ENCODE data around the gene ARHGEF28. TPM values are rescaled to one million over a fixed set of nuclear protein-coding genes. Genes with fewer than 3 reads are reported as not detected.

The ARHGEF28 gene
- total and polyA plus RNA-seq, 2 of the 13 experiments (the other 11 are each of a cell fraction or from before 2014, with no cell fraction given) = 17.4 to 34.1 TPM

GRCh38 chr5:73856997-73857396 is 231.0 kb downstream of the ARHGEF28 start:
- H4K20me1 ChIP-seq (ENCODE audit: insufficient read depth, low read length) = no peaks in the 10 kb centered on the region
- 95% methylated on average over 5 of the region's 5 CpGs for WGBS (ENCODE audit: low lambda C conversion rate)
- CTCF ChIA-PET (ENCODE audit: low intra/inter-chr PET ratio, low total read pairs) = no interaction called here
- peaks cover 24 to 52% of the 10 kb centered on the region in 2 experiments for H3K36me3 ChIP-seq (replicated peaks in 1 of 2; ENCODE audit: control insufficient read depth in 1 of 2, insufficient read depth in 2 of 2, low read length in 2 of 2)
- FAIRE-seq = no peak
- TF ChIP-seq JUND (CRISPR knock-in tag; IDR thresholded peaks at IDR 0.05) = no peak
- TF ChIP-seq POLR2G (IDR thresholded peaks at IDR 0.05; ENCODE audit: low read depth, low read length) = no peak
- no peak for TF ChIP-seq NCOA5 (CRISPR knock-in tag; IDR thresholded peaks at IDR 0.05)
- no peak for TF ChIP-seq ZNF350 (CRISPR knock-in tag; IDR thresholded peaks at IDR 0.05; ENCODE audit: borderline replicate concordance, low read depth)
- DNase-seq (ENCODE audit: low spot score) = no peak
- intact Hi-C loops (cut with micrococcal nuclease; ENCODE audit: unreplicated experiment) = loop anchor here (5.0 kb wide), 1 partner anchor 35 kb away; no protein-coding TSS in a partner anchor
- H3K4me2 ChIP-seq (ENCODE audit: low read depth, low read length) = no peak overlapping the region
- in situ Hi-C loops (cut with HindIII; ENCODE audit: extremely low pct_ligation_motif_present, low pct_unique_long_range_greater_than_20kb) = no loop called here
- POLR2A ChIA-PET = no interaction called here
- H3K4me1 ChIP-seq (ENCODE audit: insufficient read depth, low read length) = peaks cover 55% of the 10 kb centered on the region
- no peak overlapping the region for H2AFZ ChIP-seq (ENCODE audit: low read length)
- H3K9me3 ChIP-seq (ENCODE audit: low read length) = no peaks in the 10 kb centered on the region
- no peak overlapping the region for H3K4me3 ChIP-seq (replicated peaks in 1 of 3; ENCODE audit: insufficient read depth in 1 of 3, low read depth in 2 of 3, low read length in 3 of 3)
- no peak for ATAC-seq
- no peaks in the 10 kb centered on the region for H3K27me3 ChIP-seq (ENCODE audit: control insufficient read depth in 1 of 2, insufficient read depth in 2 of 2, low read length in 2 of 2)
- BruUV-seq (replicated peaks) = no TSS peak
- peak overlapping the region; percentile 67 for H3K27ac ChIP-seq (ENCODE audit: extremely low read length, insufficient read depth, low read length)
- H3K9ac ChIP-seq (ENCODE audit: insufficient read depth, low read depth, low read length) = no peak overlapping the region; the same call in 1 of the 2 replicates
- no peaks in the 10 kb centered on the region for H3K79me2 ChIP-seq (ENCODE audit: insufficient read depth, low read length)

- Histone ChIP-seq H3K27ac (ENCODE audit: extremely low read length, insufficient read depth, low read length) (peak overlapping the region; percentile 67), H3K9me3 (ENCODE audit: low read length) (no peaks in the 10 kb centered on the region), H4K20me1 (ENCODE audit: insufficient read depth, low read length) (no peaks in the 10 kb centered on the region), H3K4me1 (ENCODE audit: insufficient read depth, low read length) (peaks cover 59% of the 10 kb centered on the region), H3K4me2 (ENCODE audit: low read depth, low read length) (no peak overlapping the region), H3K27me3 (ENCODE audit: control insufficient read depth in 1 of 2, insufficient read depth in 2 of 2, low read length in 2 of 2) (no peaks in the 10 kb centered on the region), H3K36me3 (replicated peaks in 1 of 2; ENCODE audit: control insufficient read depth in 1 of 2, insufficient read depth in 2 of 2, low read length in 2 of 2) (peaks cover 21 to 49% of the 10 kb centered on the region in 2 experiments), H2AFZ (ENCODE audit: low read length) (no peak overlapping the region), H3K4me3 (replicated peaks in 1 of 3; ENCODE audit: insufficient read depth in 1 of 3, low read depth in 2 of 3, low read length in 3 of 3) (no peak overlapping the region), H3K79me2 (ENCODE audit: insufficient read depth, low read length) (no peaks in the 10 kb centered on the region), H3K9ac (ENCODE audit: insufficient read depth, low read depth, low read length) (no peak overlapping the region; the same call in 1 of the 2 replicates)
- no peak for ATAC-seq
- CTCF ChIA-PET (ENCODE audit: low intra/inter-chr PET ratio, low total read pairs) = no interaction called here
- intact Hi-C loops (cut with micrococcal nuclease; ENCODE audit: unreplicated experiment) = loop anchor here (5.0 kb wide), 1 partner anchor 35 kb away; no protein-coding TSS in a partner anchor
- DNase-seq (ENCODE audit: low spot score) = no peak
- no peak for FAIRE-seq
- POLR2A ChIA-PET = no interaction called here
- no peak for TF ChIP-seq ZNF367 (CRISPR knock-in tag; IDR thresholded peaks at IDR 0.05; ENCODE audit: borderline replicate concordance)
- TF ChIP-seq, protein P1, sequence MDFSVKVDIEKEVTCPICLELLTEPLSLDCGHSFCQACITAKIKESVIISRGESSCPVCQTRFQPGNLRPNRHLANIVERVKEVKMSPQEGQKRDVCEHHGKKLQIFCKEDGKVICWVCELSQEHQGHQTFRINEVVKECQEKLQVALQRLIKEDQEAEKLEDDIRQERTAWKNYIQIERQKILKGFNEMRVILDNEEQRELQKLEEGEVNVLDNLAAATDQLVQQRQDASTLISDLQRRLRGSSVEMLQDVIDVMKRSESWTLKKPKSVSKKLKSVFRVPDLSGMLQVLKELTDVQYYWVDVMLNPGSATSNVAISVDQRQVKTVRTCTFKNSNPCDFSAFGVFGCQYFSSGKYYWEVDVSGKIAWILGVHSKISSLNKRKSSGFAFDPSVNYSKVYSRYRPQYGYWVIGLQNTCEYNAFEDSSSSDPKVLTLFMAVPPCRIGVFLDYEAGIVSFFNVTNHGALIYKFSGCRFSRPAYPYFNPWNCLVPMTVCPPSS (IDR thresholded peaks at IDR 0.05) = no peak
- no peak for TF ChIP-seq MLXIP (CRISPR knock-in tag; IDR thresholded peaks at IDR 0.05; ENCODE audit: borderline replicate concordance)
- TF ChIP-seq HOMEZ (CRISPR knock-in tag; IDR thresholded peaks at IDR 0.05; ENCODE audit: low read depth) = no peak
- in situ Hi-C loops (cut with HindIII; ENCODE audit: extremely low pct_ligation_motif_present, low pct_unique_long_range_greater_than_20kb) = no loop called here
- no TSS peak for BruUV-seq (replicated peaks)
- 88% methylated on average over 3 of the region's 3 CpGs for WGBS (ENCODE audit: low lambda C conversion rate)
These were observed 231.4 kb downstream of the ARHGEF28 start for GRCh38 chr5:73857446-73857845.
